Sigmoid colon (tissue), 4 donors: ENCODE data around the gene IGF2BP2.
"Not testable (repeated sequence)": the region's sequence is repeated elsewhere in the genome, so short reads cannot be mapped to it uniquely, and the experiment has no call there.

ENCODE experiments used
- CTCF ChIP-seq, 4 experiments: fragments of 450-650 bp in 3 of 4; fragments of 200-600 bp in 1 of 4; IDR thresholded peaks; one replicate each; pipeline ENCODE4 v1.5.1; 2016 to 2019; ENCODE audit warnings: antibody characterized with exemption in 4 of 4, mild to moderate bottlenecking in 3 of 4, moderate library complexity in 2 of 4
- EP300 ChIP-seq, 4 donors: sonication (generic); formaldehyde crosslinking; IDR thresholded peaks; one replicate each; pipeline ENCODE4 v1.6.1; 2017; ENCODE audit warnings: antibody characterized with exemption in 4 of 4
- POLR2A ChIP-seq, 2 donors: fragments of 450-650 bp; IDR thresholded peaks; one replicate each; pipeline ENCODE4 v1.6.1; 2016; ENCODE audit warnings: antibody characterized with exemption in 2 of 2, mild to moderate bottlenecking in 2 of 2, moderate library complexity in 2 of 2
- POLR2AphosphoS5 ChIP-seq, 4 donors: sonication (generic); formaldehyde crosslinking; IDR thresholded peaks; one replicate each; pipeline ENCODE4 v1.6.1; 2017; ENCODE audit warnings: antibody characterized with exemption in 4 of 4

GRCh38 chr3:185697228-185697627 lies 127.6 kb downstream of the IGF2BP2 start:
- TF ChIP-seq POLR2AphosphoS5, POLR2A, CTCF, EP300 (IDR thresholded peaks at IDR 0.05): not testable (repeated sequence)
